Pulmonary artery endothelial cell (primary cell): ENCODE results near the gene FOXN4. TPM values are rescaled to one million over a fixed set of nuclear protein-coding genes. Genes with fewer than 3 reads are reported as not detected.

Experiments used
- total RNA-seq: library from RNA; depleted of rRNA; stranded (reverse); fragments of >200 nt; gene quantifications from 2 replicates; pipeline ENCODE4 v1.2.3, GENCODE V29; 2014

The FOXN4 gene
- total RNA-seq, 1 donor from 2014 or later = not detected

Other genes with a start within 250 kb of the FOXN4 start
- gene ALKBH2, start 215.8 kb downstream of the FOXN4 start, total RNA-seq = 11.7 and 17.7 TPM in 2 replicates
- gene UNG, start 211.7 kb downstream of the FOXN4 start, total RNA-seq = 26.7 and 43.3 TPM in 2 replicates
- gene ACACB, start 192.7 kb downstream of the FOXN4 start, total RNA-seq = 0.59 and 1.0 TPM in 2 replicates
- gene MYO1H, start 38.6 kb upstream of the FOXN4 start, total RNA-seq = not detected in 2 replicates
- 88.1 and 102 TPM in 2 replicates for gene KCTD10, start 168.0 kb upstream of the FOXN4 start, total RNA-seq
- 35.3 and 49.3 TPM in 2 replicates for gene UBE3B, start 168.3 kb upstream of the FOXN4 start, total RNA-seq